Measurements from ENCODE around the gene KLHDC7B.

KLHDC7B gene

DNA sequence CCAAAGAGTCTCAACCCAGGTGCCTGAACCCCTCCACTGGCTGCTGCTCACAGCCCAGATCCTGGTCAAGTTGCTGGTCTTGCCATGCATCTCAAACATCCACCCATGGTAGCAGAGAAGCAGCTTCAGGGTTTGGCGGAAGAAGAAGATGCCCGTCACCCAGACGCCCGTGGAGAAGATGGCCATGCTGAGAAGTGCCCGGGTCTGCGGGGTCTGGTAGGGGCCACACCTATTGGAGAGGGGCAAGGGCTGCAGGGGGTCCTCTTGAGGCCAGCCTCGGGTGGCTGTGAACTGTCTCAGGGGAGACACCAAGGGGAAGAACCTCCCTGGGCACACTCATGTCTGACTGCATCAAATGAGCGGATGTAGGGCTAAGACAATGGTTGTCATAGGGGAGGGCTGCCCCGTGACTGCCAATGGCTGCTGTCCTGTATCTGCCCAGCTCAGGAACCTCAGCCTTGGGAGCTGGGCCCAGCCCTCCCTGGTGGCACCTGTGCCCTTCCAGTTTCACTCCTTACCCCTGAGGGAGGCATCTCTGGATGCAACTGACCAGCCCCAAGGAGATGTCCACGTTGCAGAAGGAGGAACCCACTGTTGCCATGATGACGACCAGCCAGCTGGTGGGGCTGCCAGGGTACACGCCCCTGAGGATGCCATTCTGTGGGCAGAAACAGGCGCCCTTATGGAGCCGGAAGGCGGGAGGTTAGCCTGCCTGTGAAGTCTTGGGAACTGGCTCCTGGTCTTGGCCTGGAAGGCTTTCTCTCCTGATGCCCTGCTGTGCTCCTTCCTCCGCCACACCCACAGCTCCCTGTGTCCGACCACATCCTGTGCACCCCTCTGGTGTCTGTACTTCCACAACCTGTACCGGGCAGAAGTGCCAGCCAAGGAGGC is 31.4 kb downstream of the KLHDC7B start:
- no peak for DNase-seq

DNA sequence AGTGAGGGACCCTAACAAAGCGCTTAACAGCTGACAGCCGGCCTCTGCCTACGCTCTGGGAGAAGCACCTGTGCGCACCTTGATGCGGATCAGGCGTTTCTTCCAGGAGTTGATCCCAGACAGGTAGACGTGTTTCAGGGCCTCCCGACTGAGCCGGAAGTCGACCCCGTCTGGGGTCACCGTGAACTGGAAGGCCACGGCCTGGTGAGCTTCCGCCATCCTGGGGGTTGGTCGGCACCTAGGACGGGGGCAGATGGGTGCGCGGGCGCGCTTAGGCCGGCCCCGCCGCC is 31.9 kb downstream of the KLHDC7B start:
- DNase-seq: no peak

- DNase-seq: no peak
These were observed 32.5 kb downstream of the KLHDC7B start, which contains the start of gene CPT1B for GRCh38 chr22:50577987-50578775. CPT1B (minus strand) TSS chr22:50578427; CDS start chr22:50577915, 512 bp downstream.

DNA sequence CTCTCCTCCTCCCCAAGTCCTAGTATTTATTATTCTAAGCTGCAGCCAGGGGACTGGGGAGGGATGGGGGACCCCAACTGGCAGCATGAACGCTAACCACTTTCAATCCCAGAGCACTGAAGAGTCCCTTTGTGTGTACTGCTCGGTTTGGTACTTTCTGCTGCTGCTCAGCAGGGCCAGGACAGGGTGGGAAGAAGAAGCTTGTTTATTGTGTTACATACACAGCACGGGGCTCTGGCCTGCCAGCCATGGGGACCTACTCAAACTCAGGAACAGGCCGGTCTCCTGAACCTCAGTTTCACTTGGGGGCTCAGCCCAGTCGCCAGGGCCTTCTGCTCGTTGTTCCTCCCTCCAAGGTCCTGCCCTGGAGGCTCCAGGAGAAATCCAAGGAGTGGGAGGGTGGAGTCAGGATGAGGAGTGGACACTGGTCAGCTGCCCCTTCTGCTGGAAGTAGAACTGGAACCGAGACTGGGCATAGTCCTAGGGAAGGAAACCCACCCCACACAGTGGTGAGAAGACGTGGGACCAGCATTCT is 33.1 kb downstream of the KLHDC7B start:
- DNase-seq: no peak

GRCh38 chr22:50579752-50580151 is 34.1 kb downstream of the KLHDC7B start:
- no peak for DNase-seq

GRCh38 chr22:50581031-50581949 is 35.6 kb downstream of the KLHDC7B start:
- no peak for DNase-seq

- DNase-seq: peak; percentile 52
These were observed 36.3 kb downstream of the KLHDC7B start for GRCh38 chr22:50581950-50582492.

DNA sequence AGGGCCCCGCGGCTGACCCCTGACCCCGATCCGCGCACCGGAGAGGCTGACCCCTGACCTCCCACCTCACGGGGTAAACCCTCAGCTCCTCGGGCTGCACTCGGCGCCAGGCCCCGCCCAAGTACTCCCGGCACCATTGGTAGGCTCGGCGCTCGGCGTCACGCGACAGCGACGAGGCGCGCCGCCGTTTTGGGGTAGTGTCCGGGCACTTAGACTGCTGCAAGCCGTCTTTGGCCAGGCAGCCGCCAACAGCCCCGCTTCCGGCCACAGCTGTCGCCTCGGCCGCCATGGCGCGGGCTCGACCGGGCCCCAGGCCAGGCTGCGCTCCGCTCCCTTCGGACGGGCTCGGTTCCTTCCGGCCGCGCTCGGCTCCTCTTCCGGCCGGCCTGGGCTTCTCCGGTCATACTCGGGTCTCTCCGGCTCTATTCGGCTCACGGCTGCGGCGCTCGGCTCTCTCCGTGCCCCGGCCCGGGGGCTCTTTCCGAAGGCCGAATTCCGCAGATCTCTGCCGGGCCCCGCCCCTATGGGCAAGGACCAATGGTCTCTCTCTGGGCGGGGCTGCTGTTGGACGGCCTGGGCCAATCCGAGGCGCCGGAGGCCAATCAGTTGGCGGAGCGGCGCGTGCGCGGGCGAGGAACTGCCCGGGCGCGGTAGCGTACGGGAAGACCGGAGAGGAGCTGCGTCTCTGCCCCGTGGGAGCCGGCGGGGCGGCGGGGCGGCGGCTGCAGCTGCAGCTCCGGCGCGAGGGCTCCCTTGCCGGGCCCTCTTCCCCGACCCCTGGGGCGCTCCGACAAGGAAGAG is 37.0 kb downstream of the KLHDC7B start, which contains the start of gene CHKB:
Gene CHKB (minus strand): TSS at position 357 of the 801 bp plus-strand sequence. CDS start 68 bp downstream, at position 289.
- peak; percentile 99 for DNase-seq

- no peak for DNase-seq
These were observed 37.7 kb downstream of the KLHDC7B start for GRCh38 chr22:50583294-50583861.

DNA sequence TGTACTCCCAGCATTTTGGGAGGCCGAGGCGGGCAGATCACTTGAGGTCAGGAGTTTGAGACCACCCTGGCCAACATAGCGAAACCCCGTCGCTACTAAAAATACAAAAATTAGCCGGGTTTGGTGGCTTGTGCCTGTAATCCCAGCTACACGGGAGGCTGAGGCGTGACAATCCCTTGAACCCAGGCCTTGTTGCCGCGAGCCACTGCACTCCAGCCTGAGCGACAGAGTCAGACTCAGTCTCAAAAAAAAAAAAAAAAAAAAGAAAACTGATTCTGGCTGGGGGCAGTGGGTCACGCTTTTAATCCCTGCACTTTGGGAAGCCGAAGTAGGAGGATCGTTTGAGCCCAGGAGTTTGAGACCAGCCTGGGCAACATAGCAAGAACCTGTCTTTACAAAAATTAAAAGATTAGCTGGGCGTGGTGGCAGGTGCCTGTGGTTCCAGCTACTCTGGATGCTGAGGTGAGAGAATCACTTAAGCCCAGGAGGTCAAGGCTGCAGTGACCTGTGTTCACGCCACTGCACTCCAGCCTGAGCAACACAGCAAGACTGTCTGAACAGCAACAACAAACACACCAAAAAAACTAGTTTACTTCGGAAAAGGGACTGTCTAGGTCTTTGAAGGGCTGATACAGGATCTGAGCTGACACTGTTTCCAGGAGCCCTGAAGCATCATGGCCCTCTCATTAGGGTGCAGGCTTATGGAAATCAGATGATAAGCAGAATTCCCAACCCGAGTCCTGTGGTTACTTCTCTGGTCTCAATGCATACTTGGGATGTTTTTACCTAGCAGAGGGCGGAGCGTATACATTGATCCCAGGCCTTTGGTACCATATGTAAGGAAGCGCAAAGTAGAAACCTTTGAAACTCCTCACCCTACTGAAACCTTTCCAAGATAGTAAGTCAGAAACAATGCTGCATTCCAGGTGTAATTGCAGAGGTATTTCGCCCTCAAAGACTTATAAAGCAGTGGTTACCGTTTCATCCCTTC is 38.7 kb downstream of the KLHDC7B start:
- no peak for DNase-seq

- DNase-seq: no peak
These were observed 39.5 kb downstream of the KLHDC7B start for GRCh38 chr22:50585238-50585637.

DNA sequence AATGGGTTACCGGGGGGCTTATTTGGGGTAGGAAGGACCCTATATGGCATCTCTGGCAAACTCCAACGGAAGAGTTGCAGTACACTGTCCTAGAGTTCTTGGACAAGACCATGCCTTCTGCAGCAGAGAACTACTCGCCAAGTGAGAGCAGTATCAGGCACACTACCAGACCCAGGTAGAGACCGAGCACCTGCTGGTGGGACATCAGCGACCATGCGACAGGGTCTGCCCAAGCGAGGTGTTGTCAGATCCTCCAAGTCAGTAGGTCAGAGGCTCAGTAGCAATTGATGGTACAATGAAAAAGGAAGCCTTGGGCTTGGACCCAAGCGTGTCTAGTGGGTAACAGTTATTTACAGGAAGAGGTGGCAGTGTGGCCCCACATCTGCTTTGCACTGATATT is 40.1 kb downstream of the KLHDC7B start:
- DNase-seq: no peak

DNA sequence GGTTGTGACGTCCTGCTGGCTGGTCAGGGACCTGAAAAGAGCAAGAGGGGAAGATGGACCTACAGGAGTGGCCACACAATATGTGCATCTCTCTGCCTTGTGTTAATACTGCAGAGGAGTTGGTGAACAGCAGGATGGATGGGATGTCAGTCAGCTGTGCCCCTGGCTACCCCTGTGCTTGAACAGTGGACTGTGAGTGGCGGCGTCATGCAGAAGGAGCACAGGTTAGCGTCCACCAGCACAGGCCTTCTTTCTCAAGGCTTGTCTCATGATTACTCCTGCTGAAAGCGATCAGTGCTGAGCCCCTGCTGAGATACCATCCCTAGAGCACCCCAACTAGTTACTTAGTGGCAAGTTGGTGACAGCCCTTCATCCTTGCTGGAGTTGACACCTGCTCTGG is 40.7 kb downstream of the KLHDC7B start:
- no peak for DNase-seq

DNA sequence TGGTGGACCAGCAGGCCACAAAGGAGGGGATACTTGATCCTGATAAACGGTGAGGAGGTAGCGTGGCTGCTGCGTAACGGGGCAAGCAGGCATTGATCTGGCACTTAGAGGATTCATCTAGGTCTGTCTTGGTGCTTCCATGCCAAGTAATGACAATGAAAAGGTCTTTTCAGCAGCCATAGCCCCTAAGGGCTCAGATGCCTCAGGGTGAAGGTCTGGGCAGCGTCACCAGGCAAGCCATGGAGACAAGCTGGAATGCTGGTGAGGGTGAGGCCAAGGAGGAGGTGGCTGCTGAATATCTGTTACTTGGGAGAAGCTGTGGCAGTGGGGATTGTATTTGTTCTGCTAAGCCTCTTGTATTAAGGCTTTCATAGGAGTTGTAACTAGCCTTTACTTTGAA is 41.7 kb downstream of the KLHDC7B start:
- no peak for DNase-seq

DNA sequence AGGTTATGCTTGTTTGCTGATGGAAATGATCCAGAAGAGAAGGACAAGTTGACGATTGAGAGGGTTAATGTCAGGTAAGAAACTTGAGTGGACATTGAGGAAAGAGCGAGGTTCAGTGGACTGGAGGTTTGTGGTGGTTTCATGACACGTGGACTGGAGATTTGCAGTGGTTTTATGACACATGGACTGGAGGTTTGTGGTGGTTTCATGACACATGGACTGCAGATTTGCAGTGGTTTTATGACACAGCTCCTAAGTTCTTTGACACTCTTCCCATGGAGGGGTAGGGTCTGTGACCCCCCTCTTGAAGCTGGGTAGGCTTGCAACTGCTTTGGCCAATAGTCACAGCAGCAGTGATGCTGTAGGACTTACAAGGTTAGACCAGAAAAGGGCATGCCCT is 49.5 kb downstream of the KLHDC7B start:
- DNase-seq: no peak

DNA sequence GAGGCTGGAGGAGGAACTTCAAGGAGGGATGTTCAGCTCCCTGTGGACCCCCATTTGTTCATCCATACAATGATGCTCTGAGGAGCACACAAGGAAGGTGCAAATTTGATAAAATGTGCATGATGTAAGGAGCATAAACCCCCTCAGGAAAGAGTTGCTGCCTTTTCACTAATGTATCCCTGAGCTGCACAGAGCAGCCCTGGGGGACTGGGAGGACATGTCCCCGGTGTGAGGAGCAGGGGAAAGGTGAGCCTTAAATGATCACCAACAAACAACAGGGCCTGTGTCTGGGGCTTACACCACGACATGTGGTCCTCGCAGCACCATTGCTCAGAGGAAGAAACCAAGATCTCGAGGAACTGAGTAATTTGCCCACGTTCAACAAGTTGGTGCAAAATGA is 51.4 kb downstream of the KLHDC7B start:
- no peak for DNase-seq

- no peak for DNase-seq
These were observed 54.2 kb downstream of the KLHDC7B start for GRCh38 chr22:50599816-50600455.

- DNase-seq: peak; percentile 60
These were observed 54.8 kb downstream of the KLHDC7B start, which contains the start of gene MAPK8IP2 for GRCh38 chr22:50600538-50600937. MAPK8IP2 (plus strand) TSS chr22:50600793; CDS start chr22:50600819, 26 bp downstream.

Data from COR-L47 (cell line).